Psoas muscle (tissue), 8 donors: ENCODE data around the gene FBXW4. TPM values are rescaled to one million over a fixed set of nuclear protein-coding genes. Genes with fewer than 3 reads are reported as not detected.

ENCODE experiments used
- ATAC-seq, 4 donors: fragments of 200-7000 bp; cut with Tn5 transposase; one replicate each; pipeline ENCODE4 v1.9.1; 2020; ENCODE audit warnings: moderate library complexity in 3 of 4, mild to moderate bottlenecking in 2 of 4
- DNase-seq, 2 donors: peaks; one replicate each; pipeline ENCODE4 v3.0.0-alpha.2; 2020
- H3K27ac ChIP-seq: fragments of 200-600 bp; one replicate; pipeline ENCODE4 v1.8.0; 2022
- H3K27me3 ChIP-seq, 3 donors: fragments of 200-600 bp in 1 of 3; one replicate each; pipeline versions ENCODE4 v1.6.1 to v1.8.0; 2013 to 2022; ENCODE audit warnings: low read length in 2 of 3, mild to moderate bottlenecking in 2 of 3, moderate library complexity in 1 of 3; ENCODE audit not compliant: insufficient read depth in 3 of 3
- H3K36me3 ChIP-seq, 2 donors: fragments of 200-600 bp in 1 of 2; one replicate each; pipeline versions ENCODE4 v1.6.1 to v1.8.0; 2013 to 2022; ENCODE audit warnings: low read depth in 1 of 2, mild to moderate bottlenecking in 1 of 2, moderate library complexity in 1 of 2; ENCODE audit not compliant: insufficient read depth in 1 of 2
- H3K4me1 ChIP-seq: fragments of 200-600 bp; one replicate; pipeline ENCODE4 v1.8.0; 2022
- H3K4me3 ChIP-seq: fragments of 200-600 bp; one replicate; pipeline ENCODE4 v1.8.0; 2022; ENCODE audit warnings: mild to moderate bottlenecking
- H3K9me3 ChIP-seq: fragments of 200-600 bp; one replicate; pipeline ENCODE4 v1.8.0; 2022
- CTCF ChIP-seq: fragments of 200-600 bp; IDR thresholded peaks from one replicate; pipeline ENCODE4 v1.8.0; 2022; ENCODE audit warnings: antibody characterized with exemption
- WGBS, 3 donors: extraction: QIAGEN DNeasy Blood & Tissue Kit; methylation state at CpG; one replicate each; pipeline versions ENCODE4 v1.1.6 to v1.1.7; 2013; 5-methylcytosine and 5-hydroxymethylcytosine counted together
- intact Hi-C, 2 donors: fragments of 100-400 bp; cut with DNase I; formaldehyde crosslinking; loops; one replicate each; pipeline versions ENCODE4 v1.11.0 to v1.14.2; 2022
- polyA plus RNA-seq, 3 donors: library from polyadenylated mRNA; stranded (reverse); fragments of 200-250 nt; gene quantifications; one replicate each; pipeline ENCODE4 v1.2.3, GENCODE V29; 2013
- total RNA-seq, 4 donors: library from RNA; stranded (reverse); fragmentation: NEBNext Ultra II Directional in 2 of 4; extraction: Animal tissue kit (Norgen Biotek cat#: 25700) in 2 of 4; gene quantifications; one replicate each; pipeline versions ENCODE4 v1.2.1 to v1.2.4, GENCODE V29; 2021 to 2023
- donor health status: healthy with polysubstance abuse.
- donor health status: DM: no; HTN: no; CAD: no; lungs with moderate emphysema.
- donor health status: Bipolar disorder and iron deficiency.
- donor health status: healthy.
- donor health status: DM: yes; HTN: yes; CAD: no.
- donor health status: DM: no; HTN: no; CAD: no.
- donor health status: DM: no; HTN: no; CAD: no.
- donor health status: DM: yes; HTN: yes; CAD: no.

FBXW4 gene
- total and polyA plus RNA-seq, 7 donors = 15.5 to 100 (median 69.0) TPM

DNA sequence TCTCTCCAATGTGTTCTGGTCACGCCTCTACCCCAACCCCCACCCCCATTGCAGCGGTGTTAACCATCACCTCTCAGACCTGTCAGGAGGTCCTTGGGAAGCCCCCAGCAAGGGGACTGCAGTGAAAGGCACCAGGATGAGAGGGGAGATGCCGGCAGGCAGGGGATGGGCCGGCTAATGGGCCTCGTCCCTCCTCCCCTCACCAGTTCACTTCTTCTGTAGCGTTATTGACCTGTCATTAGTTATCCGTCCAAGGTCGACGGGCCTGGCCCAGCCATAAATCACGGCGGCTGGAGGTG lies 125.7 kb downstream of the FBXW4 start:
- Histone ChIP-seq H3K36me3 (no peaks in the 10 kb centered on the region), H3K9me3 (peaks cover 13% of the 10 kb centered on the region), H3K27ac (no peak overlapping the region), H3K4me1 (no peaks in the 10 kb centered on the region), H3K27me3 (peaks cover 0 to 50% (median 11%) of the 10 kb centered on the region in 3 donors), H3K4me3 (peak overlapping the region; percentile 76)
- TF ChIP-seq CTCF = no peak
- intact Hi-C loops = no loop called here
- DNase-seq (peak in 1 of 2 donors; percentile 48), ATAC-seq (no peak)
- 15 to 28% (median 19%) methylated on average over 11 of the region's 11 CpGs for WGBS, 3 donors

DNA sequence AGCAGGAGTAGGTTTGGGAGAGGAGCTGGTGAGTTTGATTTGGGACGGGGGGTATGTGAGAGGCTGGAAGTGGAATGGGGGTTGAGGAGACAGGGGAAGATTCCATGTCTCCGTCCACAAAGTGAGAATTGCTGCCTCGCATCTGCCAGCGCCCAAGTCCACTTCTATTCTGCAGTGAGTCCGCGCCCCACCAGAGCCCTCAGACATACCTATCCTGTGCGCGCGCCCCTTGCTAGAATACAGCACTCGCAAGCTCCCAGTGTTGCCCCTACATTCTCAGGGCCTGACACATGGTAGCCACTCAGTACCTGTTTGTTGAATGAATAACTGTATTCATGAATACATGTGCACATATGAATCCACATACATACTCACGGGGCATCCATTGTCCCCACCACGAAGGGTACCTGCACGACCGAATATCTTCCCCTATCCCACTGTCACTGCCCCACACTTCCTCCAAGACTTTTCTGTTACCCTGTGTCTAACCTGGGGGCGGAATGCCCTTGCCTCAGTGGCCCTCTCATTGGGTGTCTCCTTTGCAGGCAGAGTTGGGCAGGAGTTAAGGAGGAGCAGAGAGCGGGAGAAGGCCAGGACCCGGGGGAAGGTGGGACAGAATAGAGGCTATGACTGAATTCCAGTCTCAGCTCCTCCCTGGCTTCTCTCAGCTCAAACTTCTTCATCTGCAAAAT lies 126.8 kb downstream of the FBXW4 start:
- H3K4me1 ChIP-seq = no peaks in the 10 kb centered on the region
- peak in 1 of 2 donors; percentile 42 for DNase-seq
- H3K4me3 ChIP-seq = no peak overlapping the region
- H3K36me3 ChIP-seq = no peaks in the 10 kb centered on the region
- no peak overlapping the region for H3K27ac ChIP-seq
- peaks cover 0 to 50% (median 11%) of the 10 kb centered on the region in 3 donors for H3K27me3 ChIP-seq
- H3K9me3 ChIP-seq = peaks cover 10% of the 10 kb centered on the region
- TF ChIP-seq CTCF = no peak
- WGBS, 3 donors = 88 to 91% (median 88%) methylated on average over 17 of the region's 17 CpGs
- no peak for ATAC-seq
- intact Hi-C loops = no loop called here

- WGBS, 3 donors = 79 to 82% (median 81%) methylated on average over 7 of the region's 7 CpGs
- no peak for TF ChIP-seq CTCF
- peaks cover 0 to 50% (median 11%) of the 10 kb centered on the region in 3 donors for H3K27me3 ChIP-seq
- no peaks in the 10 kb centered on the region for H3K36me3 ChIP-seq
- ATAC-seq = no peak
- H3K9me3 ChIP-seq = peaks cover 2% of the 10 kb centered on the region
- no peak overlapping the region for H3K27ac ChIP-seq
- H3K4me1 ChIP-seq = no peaks in the 10 kb centered on the region
- peak in 1 of 2 donors; percentile 41 for DNase-seq
- H3K4me3 ChIP-seq = no peak overlapping the region
- intact Hi-C loops = no loop called here
Observed at GRCh38 chr10:101567165-101568006, 127.6 kb downstream of the FBXW4 start.

- 9 to 14% (median 11%) methylated on average over 50 to 59 of the region's 59 CpGs for WGBS, 3 donors
- no peak for TF ChIP-seq CTCF
- Histone ChIP-seq H3K4me1 (no peaks in the 10 kb centered on the region), H3K36me3 (no peaks in the 10 kb centered on the region), H3K9me3 (no peaks in the 10 kb centered on the region), H3K27me3 (peaks cover 0 to 50% (median 13%) of the 10 kb centered on the region in 3 donors), H3K27ac (no peak overlapping the region), H3K4me3 (peak overlapping the region; percentile 49)
- ATAC-seq (peak in 3 of 4 donors; percentile 16 to 20 (median 19)), DNase-seq (peak; percentile 34 to 52)
- intact Hi-C loops = no loop called here
Observed at GRCh38 chr10:101566333-101567164, 128.4 kb downstream of the FBXW4 start.
